H9 (cell line): Measurements from ENCODE around the gene TSPAN11. TPM values are rescaled to one million over a fixed set of nuclear protein-coding genes. Genes with fewer than 3 reads are reported as not detected.

Source experiments
- DNase-seq: peaks from one replicate; pipeline ENCODE4 v3.0.0-alpha.2; 2017
- H2AFZ ChIP-seq: one replicate; pipeline ENCODE4 v1.6.1; 2013; ENCODE audit warnings: mild to moderate bottlenecking, low read length, control low read depth, moderate library complexity
- H2AK5ac ChIP-seq: 2 replicates; pipeline ENCODE4 v1.6.1; 2013; ENCODE audit warnings: low read length, control low read depth, mixed read lengths; ENCODE audit not compliant: insufficient read length
- H2BK120ac ChIP-seq: one replicate; pipeline ENCODE4 v1.6.1; 2013; ENCODE audit warnings: low read depth, mild to moderate bottlenecking, low read length, control low read depth, inconsistent platforms; ENCODE audit not compliant: poor library complexity, severe bottlenecking
- H2BK12ac ChIP-seq: 2 replicates; pipeline ENCODE4 v1.6.1; 2013; ENCODE audit warnings: low read length, control low read depth, mixed read lengths, low read depth; ENCODE audit not compliant: insufficient read length
- H2BK15ac ChIP-seq: 2 replicates; pipeline ENCODE4 v1.6.1; 2013; ENCODE audit warnings: low read depth, low read length, control low read depth
- H2BK20ac ChIP-seq: one replicate; pipeline ENCODE4 v1.6.1; 2013; ENCODE audit warnings: low read depth, mild to moderate bottlenecking, low read length, control low read depth, inconsistent platforms; ENCODE audit not compliant: poor library complexity, severe bottlenecking
- H2BK5ac ChIP-seq: 2 replicates; pipeline ENCODE4 v1.6.1; 2013; ENCODE audit warnings: low read length, control low read depth, mixed read lengths; ENCODE audit not compliant: insufficient read length
- H3K14ac ChIP-seq: 2 replicates; pipeline ENCODE4 v1.6.1; 2013; ENCODE audit warnings: low read length, control low read depth; ENCODE audit not compliant: insufficient read depth
- H3K18ac ChIP-seq: 2 replicates; pipeline ENCODE4 v1.6.1; 2013; ENCODE audit warnings: low read depth, mild to moderate bottlenecking, mixed read lengths, low read length, control low read depth; ENCODE audit not compliant: insufficient read length
- H3K23ac ChIP-seq: 2 replicates; pipeline ENCODE4 v1.6.1; 2013; ENCODE audit warnings: low read length, control low read depth, mixed read lengths, low read depth; ENCODE audit not compliant: insufficient read length
- H3K23me2 ChIP-seq: 2 replicates; pipeline ENCODE4 v1.6.1; 2013; ENCODE audit warnings: low read depth, mild to moderate bottlenecking, mixed read lengths, low read length, control low read depth; ENCODE audit not compliant: insufficient read length, poor library complexity, severe bottlenecking
- H3K27ac ChIP-seq: 2 replicates; pipeline ENCODE4 v1.5.1; 2013; ENCODE audit warnings: low read length, control low read depth, mixed read lengths, low read depth; ENCODE audit not compliant: insufficient read length
- H3K27me3 ChIP-seq: 2 replicates; pipeline ENCODE4 v1.6.1; 2013; ENCODE audit warnings: low read length, control low read depth, inconsistent platforms; ENCODE audit not compliant: insufficient read depth
- H3K4ac ChIP-seq: 2 replicates; pipeline ENCODE4 v1.6.1; 2013; ENCODE audit warnings: low read depth, mild to moderate bottlenecking, control low read depth, inconsistent platforms, low read length, moderate library complexity
- H3K4me1 ChIP-seq: 2 replicates; pipeline ENCODE4 v1.6.1; 2013; ENCODE audit warnings: low read length, control low read depth, inconsistent platforms; ENCODE audit not compliant: insufficient read depth
- H3K4me2 ChIP-seq: 2 replicates; pipeline ENCODE4 v1.6.1; 2013; ENCODE audit warnings: low read length, control low read depth, mixed read lengths; ENCODE audit not compliant: insufficient read length, insufficient read depth
- H3K56ac ChIP-seq: 2 replicates; pipeline ENCODE4 v1.6.1; 2013; ENCODE audit warnings: low read depth, mild to moderate bottlenecking, mixed read lengths, low read length, control low read depth; ENCODE audit not compliant: insufficient read length
- H3K79me1 ChIP-seq: 2 replicates; pipeline ENCODE4 v1.6.1; 2013; ENCODE audit warnings: low read depth, mild to moderate bottlenecking, moderate library complexity, low read length, control low read depth, inconsistent platforms; ENCODE audit not compliant: insufficient read depth, poor library complexity, severe bottlenecking
- H3K79me2 ChIP-seq: 2 replicates; pipeline ENCODE4 v1.6.1; 2013; ENCODE audit warnings: low read length, control low read depth, inconsistent platforms; ENCODE audit not compliant: insufficient read depth
- H3K9ac ChIP-seq: 2 replicates; pipeline ENCODE4 v1.6.1; 2013; ENCODE audit warnings: low read length, control low read depth, mixed read lengths; ENCODE audit not compliant: insufficient read length; ENCODE audit errors: extremely low read depth
- H3K9me3 ChIP-seq: one replicate; pipeline ENCODE4 v1.6.1; 2013; ENCODE audit warnings: low read depth, low read length, inconsistent platforms; ENCODE audit not compliant: control insufficient read depth
- H3T11ph ChIP-seq: one replicate; pipeline ENCODE4 v1.6.1; 2013; ENCODE audit warnings: mild to moderate bottlenecking, low read length, control low read depth, inconsistent platforms
- H4K20me1 ChIP-seq: one replicate; pipeline ENCODE4 v1.6.1; 2013; ENCODE audit not compliant: control insufficient read depth, insufficient read length, insufficient read depth
- H4K5ac ChIP-seq: 2 replicates; pipeline ENCODE4 v1.6.1; 2013; ENCODE audit warnings: low read depth, mild to moderate bottlenecking, mixed read lengths, low read length, control low read depth; ENCODE audit not compliant: insufficient read length
- H4K8ac ChIP-seq: replicated peaks from 2 replicates; pipeline ENCODE4 v1.6.1; 2013; ENCODE audit warnings: low read length, control low read depth, mixed read lengths, low read depth; ENCODE audit not compliant: insufficient read length
- H4K91ac ChIP-seq: 2 replicates; pipeline ENCODE4 v1.6.1; 2013; ENCODE audit warnings: low read depth, mild to moderate bottlenecking, moderate library complexity, mixed read lengths, low read length, control low read depth; ENCODE audit not compliant: insufficient read length
- H3K27ac Mint-ChIP-seq, 3 experiments: 2 replicates in 2 of 3; 3 replicates in 1 of 3; pipeline ENCODE4 v1.8.0; 2020 to 2021; ENCODE audit warnings: mixed read lengths in 3 of 3, mild to moderate bottlenecking in 1 of 3, moderate library complexity in 1 of 3
- H3K27me3 Mint-ChIP-seq: 2 replicates; pipeline ENCODE4 v1.8.0; 2021; ENCODE audit warnings: low read depth, mild to moderate bottlenecking, moderate library complexity, mixed read lengths
- H3K36me3 Mint-ChIP-seq, 3 experiments: 2 replicates in 2 of 3; 3 replicates in 1 of 3; pipeline ENCODE4 v1.8.0; 2020 to 2021; ENCODE audit warnings: low read depth in 3 of 3, mixed read lengths in 3 of 3; ENCODE audit not compliant: insufficient read depth in 1 of 3
- H3K4me1 Mint-ChIP-seq, 2 experiments: 2 replicates each; pipeline ENCODE4 v1.8.0; 2020; ENCODE audit warnings: mixed read lengths in 2 of 2
- H3K4me3 Mint-ChIP-seq, 2 experiments: 2 replicates in 1 of 2; 3 replicates in 1 of 2; pipeline ENCODE4 v1.8.0; 2020 to 2021; ENCODE audit warnings: mild to moderate bottlenecking in 2 of 2, mixed read lengths in 2 of 2, moderate library complexity in 1 of 2
- H3K9me3 Mint-ChIP-seq, 2 experiments: 2 replicates in 1 of 2; 3 replicates in 1 of 2; pipeline ENCODE4 v1.8.0; 2020; ENCODE audit warnings: mild to moderate bottlenecking in 2 of 2, mixed read lengths in 2 of 2, moderate library complexity in 1 of 2
- CTCF ChIP-seq: fragments of 200-600 bp; sonication (generic); conservative IDR thresholded peaks from 3 replicates; pipeline ENCODE4 v1.8.0; 2021; ENCODE audit warnings: antibody characterized with exemption, mild to moderate bottlenecking
- WGBS: extraction: QIAGEN DNeasy Blood & Tissue Kit; methylation state at CpG from one replicate; pipeline ENCODE4 v1.1.7; 2013; ENCODE audit warnings: missing lambda C conversion rate, low lambda C conversion rate, mixed read lengths; ENCODE audit not compliant: insufficient read length; ENCODE audit errors: extremely low coverage; 5-methylcytosine and 5-hydroxymethylcytosine counted together
- total RNA-seq: library from RNA; stranded (reverse); gene quantifications from 2 replicates; pipeline ENCODE4 v1.2.1, GENCODE V29; 2021

Gene TSPAN11
- total RNA-seq, 1 experiment from 2014 or later: 4.2 TPM

- Histone ChIP-seq H3K4me2 (no peak overlapping the region), H3K4me1 (no peaks in the 10 kb centered on the region), H3K23ac (no peak overlapping the region), H3T11ph (no peak overlapping the region), H3K27ac (no peak overlapping the region), H2BK15ac (no peak overlapping the region), H2BK12ac (no peak overlapping the region), H3K4ac (no peak overlapping the region), H3K79me2 (no peaks in the 10 kb centered on the region), H2BK5ac (no peak overlapping the region), H2BK20ac (no peak overlapping the region), H3K56ac (no peak overlapping the region), H4K8ac (no peak overlapping the region), H3K9me3 (no peaks in the 10 kb centered on the region), H2BK120ac (no peak overlapping the region), H3K9ac (no peak overlapping the region), H3K18ac (no peak overlapping the region), H2AFZ (no peak overlapping the region), H3K79me1 (no peaks in the 10 kb centered on the region), H3K27me3 (no peaks in the 10 kb centered on the region), H2AK5ac (no peak overlapping the region), H4K91ac (no peak overlapping the region), H4K5ac (no peak overlapping the region), H4K20me1 (no peaks in the 10 kb centered on the region), H3K23me2 (no peaks in the 10 kb centered on the region), H3K14ac (no peak overlapping the region)
- no CpG with 5 or more reads among the region's 11 CpGs for WGBS
- peaks cover 8 to 14% of the 10 kb centered on the region in 2 experiments; a peak in 4 of 5 replicates for H3K9me3 Mint-ChIP-seq
- H3K4me1 Mint-ChIP-seq: peaks cover 4 to 6% of the 10 kb centered on the region in 2 experiments; a peak in 2 of 4 replicates
- H3K4me3 Mint-ChIP-seq: no peak overlapping the region
- TF ChIP-seq CTCF: no peak
- no peak overlapping the region; a peak in 1 of 7 replicates for H3K27ac Mint-ChIP-seq
- peaks cover 4% of the 10 kb centered on the region; the same call in 1 of the 2 replicates for H3K27me3 Mint-ChIP-seq
- peaks cover 2 to 10% (median 5%) of the 10 kb centered on the region in 3 experiments; a peak in 5 of 7 replicates for H3K36me3 Mint-ChIP-seq
- peak; percentile 33 for DNase-seq
These were observed 102.9 kb downstream of the TSPAN11 start for GRCh38 chr12:31029468-31029867.
